Endodermal cell (in vitro differentiated cells): ENCODE results near the gene KRT32. TPM values are rescaled to one million over a fixed set of nuclear protein-coding genes. Genes with fewer than 3 reads are reported as not detected.

ENCODE experiments used
- DNase-seq: peaks from one replicate; pipeline ENCODE4 v3.0.0-alpha.2; 2017
- H3K27ac ChIP-seq: 2 replicates; pipeline ENCODE4 v1.5.1; 2013; ENCODE audit warnings: mild to moderate bottlenecking, low read depth, low read length, moderate library complexity
- H3K27me3 ChIP-seq: 2 replicates; pipeline ENCODE4 v1.6.1; 2013; ENCODE audit warnings: mild to moderate bottlenecking, low read length, moderate library complexity; ENCODE audit not compliant: insufficient read depth, control insufficient read depth, poor library complexity, severe bottlenecking
- H3K36me3 ChIP-seq: 2 replicates; pipeline ENCODE4 v1.7.0; 2013; ENCODE audit warnings: mild to moderate bottlenecking, low read length, moderate library complexity; ENCODE audit not compliant: control insufficient read depth, insufficient read depth
- H3K4me1 ChIP-seq: one replicate; pipeline ENCODE4 v1.7.0; 2013; ENCODE audit warnings: low read length; ENCODE audit not compliant: control insufficient read depth, insufficient read depth
- H3K4me3 ChIP-seq: 2 replicates; pipeline ENCODE4 v1.5.1; 2013; ENCODE audit warnings: mild to moderate bottlenecking, low read length, moderate library complexity
- H3K9ac ChIP-seq: 2 replicates; pipeline ENCODE4 v1.6.1; 2013; ENCODE audit warnings: mild to moderate bottlenecking, low read length, moderate library complexity; ENCODE audit not compliant: poor library complexity, severe bottlenecking; ENCODE audit errors: extremely low read depth
- H3K9me3 ChIP-seq: 2 replicates; pipeline ENCODE4 v1.6.1; 2013; ENCODE audit warnings: mild to moderate bottlenecking, low read length, moderate library complexity; ENCODE audit not compliant: control insufficient read depth
- H3K27ac Mint-ChIP-seq: 2 replicates; pipeline ENCODE4 v1.8.0; 2020; ENCODE audit warnings: mixed read lengths
- H3K27me3 Mint-ChIP-seq: 2 replicates; pipeline ENCODE4 v1.8.0; 2021; ENCODE audit warnings: mild to moderate bottlenecking, mixed read lengths; ENCODE audit not compliant: insufficient read depth
- H3K36me3 Mint-ChIP-seq: 2 replicates; pipeline ENCODE4 v1.8.0; 2020; ENCODE audit warnings: low read depth, mixed read lengths
- H3K4me1 Mint-ChIP-seq: 2 replicates; pipeline ENCODE4 v1.8.0; 2020; ENCODE audit warnings: mixed read lengths
- H3K4me3 Mint-ChIP-seq: 2 replicates; pipeline ENCODE4 v1.8.0; 2020; ENCODE audit warnings: mild to moderate bottlenecking, moderate library complexity, mixed read lengths
- H3K9me3 Mint-ChIP-seq: 2 replicates; pipeline ENCODE4 v1.8.0; 2020; ENCODE audit warnings: mild to moderate bottlenecking, mixed read lengths
- WGBS, 2 experiments: methylation state at CpG; one replicate each; pipeline versions ENCODE4 v1.1.5 to v1.1.7; 2013; ENCODE audit warnings: missing lambda C conversion rate in 2 of 2, mixed read lengths in 1 of 2; ENCODE audit not compliant: insufficient coverage in 1 of 2, insufficient read length in 1 of 2; 5-methylcytosine and 5-hydroxymethylcytosine counted together
- total RNA-seq, 2 donors: library from RNA; stranded (reverse); fragmentation: NEBNext Ultra II Directional in 1 of 2; extraction: Animal tissue kit (Norgen Biotek cat#: 25700) in 1 of 2; gene quantifications; 2 replicates in 1 of 2; 3 replicates in 1 of 2; pipeline ENCODE4 v1.2.1, GENCODE V29; 2021
- TF ChIP-seq, protein P1 (sequence below): fragments of 200-600 bp; sonication (generic); conservative IDR thresholded peaks from 2 replicates; pipeline ENCODE4 v1.5.0; 2021; ENCODE audit warnings: antibody characterized with exemption, mild to moderate bottlenecking

KRT32 gene
- total RNA-seq, 2 donors from 2014 or later = not detected

DNA sequence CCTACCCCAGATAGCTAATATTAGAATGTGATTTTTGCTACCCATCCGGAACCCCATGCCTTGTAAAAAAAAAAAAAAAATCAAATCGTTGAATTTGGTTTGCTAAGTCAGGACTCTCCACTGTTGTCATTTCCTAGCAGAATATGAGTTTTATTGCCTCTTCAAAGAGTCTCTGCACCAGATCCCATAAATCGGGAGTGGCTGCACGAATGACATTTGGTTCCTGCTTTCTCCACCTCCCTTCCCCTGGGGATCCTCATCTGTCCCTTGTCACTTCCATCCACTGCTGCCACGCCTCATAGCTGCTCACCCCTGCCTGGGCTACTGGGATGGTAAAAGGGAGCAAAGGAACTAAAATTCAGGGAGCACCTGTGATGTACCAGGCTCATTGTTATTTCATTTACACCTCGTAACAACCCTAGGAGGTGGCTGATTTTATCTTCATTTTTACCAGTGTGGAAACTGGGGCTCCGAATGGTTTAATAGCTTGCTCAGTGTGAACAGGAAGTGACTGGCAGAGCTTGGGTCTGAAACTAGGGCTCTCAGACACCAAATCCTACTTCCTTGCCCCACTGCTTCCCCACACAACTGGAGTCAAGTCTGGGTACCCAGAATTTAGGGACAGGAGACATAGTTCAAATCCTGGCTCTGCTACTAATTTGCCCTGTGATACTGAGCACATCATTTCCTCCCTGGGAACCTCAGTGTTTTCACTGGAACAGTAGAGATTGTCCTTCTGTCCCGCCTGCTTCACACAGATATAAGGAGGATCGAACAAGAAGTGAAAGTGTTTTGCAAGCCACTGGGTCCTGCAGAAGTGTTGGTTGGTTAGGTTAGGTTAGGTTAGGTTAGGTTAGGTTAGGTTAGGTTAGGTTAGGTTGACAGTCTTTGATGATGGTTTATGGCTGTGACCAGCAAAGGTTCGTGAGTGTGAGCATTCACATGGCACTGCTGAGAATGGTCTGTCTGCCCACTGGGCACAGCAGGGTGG lies 23.1 kb upstream of the KRT32 start:
- Histone ChIP-seq H3K27me3 (no peaks in the 10 kb centered on the region), H3K36me3 (no peaks in the 10 kb centered on the region), H3K4me1 (no peaks in the 10 kb centered on the region), H3K4me3 (no peak overlapping the region), H3K27ac (no peak overlapping the region), H3K9ac (no peak overlapping the region), H3K9me3 (no peaks in the 10 kb centered on the region)
- Mint-ChIP-seq H3K27ac (no peak overlapping the region), H3K9me3 (no peaks in the 10 kb centered on the region), H3K4me3 (no peak overlapping the region), H3K4me1 (no peaks in the 10 kb centered on the region), H3K36me3 (no peaks in the 10 kb centered on the region), H3K27me3 (peaks cover 39% of the 10 kb centered on the region)
- 95 to 96% methylated on average over 8 to 10 of the region's 10 CpGs for WGBS, 2 experiments
- DNase-seq = no peak
- TF ChIP-seq, protein P1, sequence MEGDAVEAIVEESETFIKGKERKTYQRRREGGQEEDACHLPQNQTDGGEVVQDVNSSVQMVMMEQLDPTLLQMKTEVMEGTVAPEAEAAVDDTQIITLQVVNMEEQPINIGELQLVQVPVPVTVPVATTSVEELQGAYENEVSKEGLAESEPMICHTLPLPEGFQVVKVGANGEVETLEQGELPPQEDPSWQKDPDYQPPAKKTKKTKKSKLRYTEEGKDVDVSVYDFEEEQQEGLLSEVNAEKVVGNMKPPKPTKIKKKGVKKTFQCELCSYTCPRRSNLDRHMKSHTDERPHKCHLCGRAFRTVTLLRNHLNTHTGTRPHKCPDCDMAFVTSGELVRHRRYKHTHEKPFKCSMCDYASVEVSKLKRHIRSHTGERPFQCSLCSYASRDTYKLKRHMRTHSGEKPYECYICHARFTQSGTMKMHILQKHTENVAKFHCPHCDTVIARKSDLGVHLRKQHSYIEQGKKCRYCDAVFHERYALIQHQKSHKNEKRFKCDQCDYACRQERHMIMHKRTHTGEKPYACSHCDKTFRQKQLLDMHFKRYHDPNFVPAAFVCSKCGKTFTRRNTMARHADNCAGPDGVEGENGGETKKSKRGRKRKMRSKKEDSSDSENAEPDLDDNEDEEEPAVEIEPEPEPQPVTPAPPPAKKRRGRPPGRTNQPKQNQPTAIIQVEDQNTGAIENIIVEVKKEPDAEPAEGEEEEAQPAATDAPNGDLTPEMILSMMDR = no peak

DNA sequence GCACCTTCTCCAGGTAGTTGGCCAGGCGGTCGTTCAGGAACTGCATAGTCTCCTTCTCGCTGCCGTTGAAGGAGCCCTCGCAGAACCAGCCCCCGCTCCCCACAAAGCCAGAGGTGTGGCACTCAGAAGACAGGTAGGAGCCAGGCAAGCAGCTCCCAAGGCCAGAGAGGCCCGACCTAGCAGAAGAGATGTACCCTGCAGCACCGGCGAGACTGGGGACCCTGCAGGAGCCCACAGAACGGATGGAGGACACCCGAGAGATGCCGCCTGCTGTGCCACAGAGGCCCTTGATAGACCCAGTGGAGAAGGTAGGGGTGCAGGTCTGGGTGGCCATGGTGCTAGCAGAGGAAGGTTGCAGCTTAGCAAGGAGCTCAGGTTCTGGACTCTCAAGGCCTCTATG lies 22.3 kb upstream of the KRT32 start, which contains the start of gene KRT36:
KRT36 (minus strand) TSS at position 380 of the 400 bp plus-strand sequence; CDS start at position 334, 46 bp downstream.
- H3K27me3 Mint-ChIP-seq = peaks cover 39% of the 10 kb centered on the region
- H3K9ac ChIP-seq = no peak within 1 kb of the TSS
- H3K36me3 ChIP-seq = no peaks in the 10 kb centered on the region
- no peak within 1 kb of the TSS for H3K4me3 Mint-ChIP-seq
- no peak within 1 kb of the TSS for H3K27ac ChIP-seq
- H3K27me3 ChIP-seq = no peaks in the 10 kb centered on the region
- H3K27ac Mint-ChIP-seq = no peak within 1 kb of the TSS
- TF ChIP-seq, protein P1 = no peak
- WGBS, 2 experiments = 95 to 100% methylated on average over 5 to 12 of the region's 12 CpGs
- no peak within 1 kb of the TSS for H3K4me3 ChIP-seq
- DNase-seq = no peak
- peaks cover 1% of the 10 kb centered on the region for H3K4me1 ChIP-seq
- no peaks in the 10 kb centered on the region for H3K4me1 Mint-ChIP-seq
- H3K9me3 ChIP-seq = no peaks in the 10 kb centered on the region
- no peaks in the 10 kb centered on the region for H3K9me3 Mint-ChIP-seq
- no peaks in the 10 kb centered on the region for H3K36me3 Mint-ChIP-seq

DNA sequence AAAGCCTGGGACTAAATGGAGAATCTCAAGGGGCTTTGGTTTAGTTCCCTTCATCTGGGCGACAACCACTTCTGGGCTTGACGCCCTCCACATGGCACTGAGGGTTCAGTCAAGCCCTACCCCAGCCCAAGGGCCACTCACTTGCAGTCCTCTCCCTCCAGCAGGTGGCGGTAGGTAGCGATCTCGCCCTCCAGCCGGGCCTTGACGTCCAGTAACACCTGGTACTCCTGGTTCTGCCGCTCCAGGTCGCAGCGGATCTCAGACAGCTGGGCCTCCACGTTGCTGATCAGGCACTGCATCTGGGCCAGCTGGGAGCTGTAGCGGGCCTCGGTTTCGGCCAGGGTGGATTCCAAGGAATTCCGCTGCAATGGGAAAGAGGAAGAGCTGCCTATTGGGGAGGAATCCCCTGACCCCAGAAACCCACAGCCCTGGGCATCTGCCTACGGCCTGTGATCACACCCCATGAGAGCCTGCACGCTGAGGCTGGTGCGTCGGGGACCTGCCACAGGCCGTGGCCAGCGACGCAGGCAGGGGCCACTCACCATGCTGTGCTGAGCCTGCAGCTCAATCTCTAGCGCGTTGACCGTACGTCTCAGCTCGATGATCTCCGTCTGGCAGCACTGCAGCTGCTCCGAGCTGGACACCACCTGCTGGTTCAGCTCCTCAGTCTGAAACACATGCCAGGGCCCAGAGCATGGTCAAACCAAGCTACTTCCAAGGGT lies 19.8 kb upstream of the KRT32 start:
- H3K4me1 Mint-ChIP-seq = peaks cover 10% of the 10 kb centered on the region
- Histone ChIP-seq H3K4me3 (no peak overlapping the region), H3K9me3 (no peaks in the 10 kb centered on the region), H3K27me3 (no peaks in the 10 kb centered on the region), H3K36me3 (no peaks in the 10 kb centered on the region), H3K9ac (no peak overlapping the region), H3K27ac (no peak overlapping the region), H3K4me1 (peaks cover 7% of the 10 kb centered on the region)
- H3K36me3 Mint-ChIP-seq = no peaks in the 10 kb centered on the region
- H3K27me3 Mint-ChIP-seq = peaks cover 29% of the 10 kb centered on the region
- H3K27ac Mint-ChIP-seq = no peak overlapping the region
- no peaks in the 10 kb centered on the region for H3K9me3 Mint-ChIP-seq
- peak; percentile 97 for DNase-seq
- H3K4me3 Mint-ChIP-seq = no peak overlapping the region
- TF ChIP-seq, protein P1 = peak; percentile 91
- 73 to 92% methylated on average over 15 to 29 of the region's 29 CpGs for WGBS, 2 experiments
